K562 (cell line): ENCODE measurements around the gene CCDC28A. TPM values are rescaled to one million over a fixed set of nuclear protein-coding genes. Genes with fewer than 3 reads are reported as not detected.

ENCODE experiments used
- ATAC-seq: fragments of 200-7000 bp; cut with Tn5 transposase; 3 replicates; pipeline ENCODE4 v1.9.1; 2020; ENCODE audit warnings: moderate library complexity
- BruUV-seq: library from RNA; stranded (reverse); fragments of 400-500 nt; replicated peaks from 2 replicates; lab custom pipeline; 2021; lab: Mats Ljungman, UMichigan
- CTCF ChIA-PET: fragments of 300-600 bp; formaldehyde crosslinking; extraction: SDS; loops from one replicate; lab custom pipeline; 2021; ENCODE audit warnings: low intra/inter-chr PET ratio; lab: Yijun Ruan, JAX
- POLR2A ChIA-PET: fragments of 300-600, 350-650 bp; sonication (Branson Sonifier 250); formaldehyde crosslinking; extraction: SDS; loops from one replicate; lab custom pipeline; 2021; ENCODE audit warnings: antibody characterized with exemption, inconsistent platforms; lab: Yijun Ruan, JAX
- DNase-seq, 4 experiments: peaks; one replicate each; pipeline versions ENCODE4 v3.0.0 to v3.0.0-alpha.2; 2011 to 2018; ENCODE audit warnings: low spot score in 3 of 4, mixed read lengths in 3 of 4; ENCODE audit errors: extremely low read depth in 1 of 4
- FAIRE-seq: peaks from 2 replicates; lab custom pipeline; 2011; peaks lifted over from hg19 to GRCh38; lab: Jason Lieb, UNC
- H2AFZ ChIP-seq: 2 replicates; pipeline ENCODE4 v1.6.0; 2011; ENCODE audit warnings: low read depth, low read length, control low read depth, inconsistent platforms
- H3K27ac ChIP-seq: fragments of 200-600 bp; 3 replicates; pipeline ENCODE4 v1.8.0; 2011; ENCODE audit warnings: low read depth, mild to moderate bottlenecking, control low read depth, inconsistent platforms, low read length, moderate library complexity, mixed read lengths; ENCODE audit errors: extremely low read depth
- H3K27me3 ChIP-seq, 2 experiments: fragments of 300-600 bp in 1 of 2; 2 replicates in 1 of 2; 3 replicates in 1 of 2; pipeline versions ENCODE4 v1.6.0 to v1.8.0; 2011; ENCODE audit warnings: inconsistent platforms in 2 of 2, low read length in 2 of 2, mild to moderate bottlenecking in 1 of 2, mixed read lengths in 1 of 2, moderate library complexity in 1 of 2; ENCODE audit not compliant: control insufficient read depth in 2 of 2, insufficient read depth in 2 of 2
- H3K36me3 ChIP-seq: fragments of 300-600 bp; 3 replicates; pipeline ENCODE4 v1.8.0; 2011; ENCODE audit warnings: mild to moderate bottlenecking, low read length, inconsistent platforms; ENCODE audit not compliant: control insufficient read depth, insufficient read depth
- H3K4me1 ChIP-seq, 2 experiments: fragments of 200-600 bp in 1 of 2; replicated peaks in 1 of 2; 2 replicates in 1 of 2; 3 replicates in 1 of 2; pipeline versions ENCODE4 v1.5.1 to v1.8.0; 2011; ENCODE audit warnings: inconsistent platforms in 2 of 2, low read length in 2 of 2, mild to moderate bottlenecking in 1 of 2, mixed read lengths in 1 of 2, moderate library complexity in 1 of 2; ENCODE audit not compliant: control insufficient read depth in 2 of 2, insufficient read depth in 2 of 2
- H3K4me2 ChIP-seq: 2 replicates; pipeline ENCODE4 v1.6.1; 2011; ENCODE audit warnings: low read length, control low read depth, inconsistent platforms, mixed read lengths; ENCODE audit not compliant: insufficient read depth
- H3K4me3 ChIP-seq: fragments of 200-600 bp; sonication (generic), shearing (Covaris generic); 2 replicates; pipeline ENCODE4 v1.5.1; 2016; ENCODE audit warnings: control low read depth, inconsistent platforms
- H3K79me2 ChIP-seq: fragments of 200-600 bp; 3 replicates; pipeline ENCODE4 v1.8.0; 2011; ENCODE audit warnings: low read length, inconsistent platforms; ENCODE audit not compliant: control insufficient read depth, insufficient read depth
- H3K9ac ChIP-seq, 2 experiments: 2 replicates each; pipeline versions ENCODE4 v1.6.0 to v1.6.1; 2011; ENCODE audit warnings: low read depth in 2 of 2, low read length in 2 of 2, control low read depth in 1 of 2, inconsistent platforms in 1 of 2, mild to moderate bottlenecking in 1 of 2, mixed read lengths in 1 of 2; ENCODE audit not compliant: insufficient read depth in 1 of 2
- H3K9me1 ChIP-seq: one replicate; pipeline ENCODE4 v1.6.0; 2011; ENCODE audit warnings: inconsistent platforms, mild to moderate bottlenecking, low read length, moderate library complexity; ENCODE audit not compliant: control insufficient read depth, insufficient read depth
- H3K9me3 ChIP-seq: replicated peaks from 2 replicates; pipeline ENCODE4 v1.5.1; 2011; ENCODE audit warnings: low read depth, low read length, inconsistent platforms; ENCODE audit not compliant: control insufficient read depth, insufficient read depth
- H4K20me1 ChIP-seq: replicated peaks from 2 replicates; pipeline ENCODE4 v1.6.1; 2011; ENCODE audit warnings: low read length, inconsistent platforms, mixed read lengths; ENCODE audit not compliant: control insufficient read depth, insufficient read depth
- CBX3 ChIP-seq, 2 experiments: IDR thresholded peaks; 1 replicate in 1 of 2; 2 replicates in 1 of 2; pipeline ENCODE4 v1.6.1; 2012; ENCODE audit warnings: inconsistent platforms in 2 of 2, low read length in 2 of 2, borderline replicate concordance in 1 of 2, control low read depth in 1 of 2
- FOXA1 ChIP-seq: fragments of 450-650 bp; IDR thresholded peaks from 2 replicates; pipeline ENCODE4 v1.6.1; 2016; ENCODE audit warnings: mild to moderate bottlenecking, borderline replicate concordance
- PBX2 ChIP-seq, 2 experiments: IDR thresholded peaks in 1 of 2; conservative IDR thresholded peaks in 1 of 2; 2 replicates each; pipeline ENCODE4 v1.6.1; 2016; ENCODE audit warnings: low read depth in 2 of 2, mild to moderate bottlenecking in 1 of 2, missing compliant biosample characterization in 1 of 2, missing genetic modification characterization in 1 of 2, moderate library complexity in 1 of 2
- SMAD3 ChIP-seq: fragments of 450-650 bp; formaldehyde crosslinking; conservative IDR thresholded peaks from 2 replicates; pipeline ENCODE4 v1.4.0; 2020; ENCODE audit warnings: mild to moderate bottlenecking
- TRIM28 ChIP-seq: fragments of 450-650 bp; IDR thresholded peaks from 2 replicates; pipeline ENCODE4 v1.6.1; 2017
- ZNF41 ChIP-seq: fragments of 250-450 bp; sonication (Bioruptor Pico); conservative IDR thresholded peaks from 2 replicates; pipeline ENCODE4 v1.4.0; 2020; ENCODE audit warnings: mild to moderate bottlenecking
- WGBS: fragments of 100-300 bp; shearing (Covaris generic); methylation state at CpG from one replicate; pipeline ENCODE4 v1.1.6; 2016; ENCODE audit warnings: low coverage, mixed read lengths; ENCODE audit not compliant: insufficient coverage; ENCODE audit errors: missing lambda C conversion rate; 5-methylcytosine and 5-hydroxymethylcytosine counted together
- in situ Hi-C: fragments of 300-500 bp; cut with MboI; formaldehyde crosslinking; loops from 4 replicates; pipeline ENCODE4 v1.15.0; 2018; ENCODE audit warnings: inconsistent platforms, mixed read lengths
- intact Hi-C: fragments of 100-400 bp; cut with micrococcal nuclease; formaldehyde crosslinking; loops from 2 replicates; pipeline ENCODE4 v1.14.2; 2022
- polyA plus RNA-seq, 8 experiments: library from polyadenylated mRNA; depleted of rRNA in 4 of 8; stranded (reverse) in 5 of 8; unstranded in 3 of 8; fragments of >200 nt; fragmentation: Nextera tagmentation in 2 of 8; fragmentation: Illumina TruSeq in 1 of 8; extraction: Ambion mirVana in 2 of 8; extraction: Trizol in 1 of 8; gene quantifications; 2 replicates each; pipeline versions ENCODE4 v1.2.1 to v1.2.3, GENCODE V29; 2011 to 2014; ENCODE audit warnings: inconsistent platforms in 1 of 8, missing spikeins in 1 of 8
- total RNA-seq, 7 experiments: library from RNA; depleted of rRNA in 6 of 7; stranded (reverse); fragments of >200 nt in 6 of 7; fragmentation: Illumina TruSeq in 2 of 7; extraction: Trizol in 2 of 7; gene quantifications; 2 replicates each; pipeline versions ENCODE4 v1.2.1 to v1.2.3, GENCODE V29; 2011 to 2021; ENCODE audit warnings: low replicate concordance in 1 of 7

The CCDC28A gene
- total and polyA plus RNA-seq, 9 of the 15 experiments (the other 6 are each of a cell fraction or from before 2014, with no cell fraction given): 12.6 to 35.5 (median 19.1) TPM

- TF ChIP-seq PBX2 (CRISPR knock-in tag; IDR thresholded peaks at IDR 0.05; ENCODE audit: low read depth): no peak
- TF ChIP-seq PBX2 (tag; conservative IDR thresholded peaks at IDR 0.05; ENCODE audit: low read depth): no peak
- no peak for TF ChIP-seq FOXA1
- no peak for TF ChIP-seq SMAD3 (CRISPR knock-in tag)
- TF ChIP-seq TRIM28: no peak
Measured at GRCh38 chr6:138830248-138830647, 56.7 kb downstream of the CCDC28A start (continued).

- intact Hi-C loops: no loop called here
- H3K9ac ChIP-seq: no peak overlapping the region
- peaks cover 24 to 35% of the 10 kb centered on the region in 2 experiments for H3K27me3 ChIP-seq
- TF ChIP-seq ZNF41 (CRISPR knock-in tag): peak; percentile 91
- no peak for TF ChIP-seq CBX3 (IDR thresholded peaks at IDR 0.05; ENCODE audit: borderline replicate concordance in 1 of 2, low read length in 2 of 2)
- no peaks in the 10 kb centered on the region for H3K9me1 ChIP-seq
- H3K9me3 ChIP-seq: no peaks in the 10 kb centered on the region
- H3K4me3 ChIP-seq: no peak overlapping the region
- no peak overlapping the region for H2AFZ ChIP-seq
- no peaks in the 10 kb centered on the region for H3K4me1 ChIP-seq
- BruUV-seq: no TSS peak
- ChIA-PET CTCF (no interaction called here), POLR2A (no interaction called here)
- no peak overlapping the region for H3K27ac ChIP-seq
- ATAC-seq: no peak
- no peak for DNase-seq
- H4K20me1 ChIP-seq: no peaks in the 10 kb centered on the region
- 5% methylated on average over 2 of the region's 2 CpGs for WGBS
- H3K4me2 ChIP-seq: no peak overlapping the region
- FAIRE-seq: no peak
- no peaks in the 10 kb centered on the region for H3K79me2 ChIP-seq
- in situ Hi-C loops: no loop called here
- no peaks in the 10 kb centered on the region for H3K36me3 ChIP-seq
Measured at GRCh38 chr6:138832182-138832581, 58.6 kb downstream of the CCDC28A start.
